K562 (cell line): ENCODE results near the gene CELSR3.

Experiments
- FOSL1 ChIP-seq: fragments of 200-800 bp; sonication (Bioruptor generic); conservative IDR thresholded peaks from 2 replicates; pipeline ENCODE4 v1.6.1; 2016; ENCODE audit warnings: missing genetic modification characterization, missing compliant biosample characterization
- HOXB6 ChIP-seq: fragments of 250-450 bp; sonication (Bioruptor Pico); IDR thresholded peaks from 2 replicates; pipeline ENCODE4 v1.5.1; 2022; ENCODE audit warnings: mild to moderate bottlenecking, borderline replicate concordance
- NFATC3 ChIP-seq: fragments of 450-650 bp; IDR thresholded peaks from 2 replicates; pipeline ENCODE4 v1.6.1; 2017; ENCODE audit warnings: mild to moderate bottlenecking
- PRDM10 ChIP-seq: fragments of 450-650 bp; IDR thresholded peaks from 2 replicates; pipeline ENCODE4 v1.6.1; 2018; ENCODE audit not compliant: partially characterized antibody
- RFX5 ChIP-seq: IDR thresholded peaks from 2 replicates; pipeline ENCODE4 v1.6.1; 2011; ENCODE audit warnings: low read depth, mild to moderate bottlenecking, improper control_type of control experiment, low read length
- SMARCB1 ChIP-seq: IDR thresholded peaks from 2 replicates; pipeline ENCODE4 v1.6.1; 2011; ENCODE audit warnings: improper control_type of control experiment, low read depth; ENCODE audit not compliant: insufficient read length
- TF ChIP-seq, protein P1 (sequence below): fragments of 250-450 bp; sonication (Bioruptor Pico); IDR thresholded peaks from 2 replicates; pipeline ENCODE4 v1.5.0; 2020; ENCODE audit warnings: mild to moderate bottlenecking, borderline replicate concordance
- TF ChIP-seq, protein P2 (sequence below): sonication (generic); formaldehyde crosslinking; IDR thresholded peaks from 2 replicates; pipeline ENCODE4 v1.8.0; 2022; ENCODE audit warnings: missing genetic modification reagents, mild to moderate bottlenecking, moderate library complexity, borderline replicate concordance

DNA sequence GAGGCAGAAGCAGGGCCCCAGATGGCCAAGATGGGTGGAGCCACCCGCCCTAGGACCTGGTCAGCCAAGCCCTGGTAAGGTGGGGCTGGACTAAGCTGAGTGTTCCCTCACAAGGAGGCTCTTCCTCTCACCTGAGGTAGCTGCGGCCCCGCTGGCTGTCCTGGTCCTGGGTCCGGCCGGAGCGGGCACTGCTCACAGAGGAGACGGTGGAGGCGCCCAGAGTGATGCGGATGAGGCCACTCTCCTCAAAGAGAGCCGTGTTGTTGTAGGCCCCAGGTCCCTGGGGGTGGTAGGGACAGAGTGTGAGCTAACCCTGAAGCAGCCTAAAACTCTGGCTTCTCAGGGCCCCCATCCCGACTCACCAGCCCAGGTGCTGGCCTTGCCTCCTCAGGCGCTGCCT is 20.1 kb downstream of the CELSR3 start:
- TF ChIP-seq SMARCB1 = no peak
- no peak for TF ChIP-seq RFX5
- TF ChIP-seq NFATC3 = no peak
- TF ChIP-seq HOXB6 (CRISPR knock-in tag) = no peak
- TF ChIP-seq, protein P1, sequence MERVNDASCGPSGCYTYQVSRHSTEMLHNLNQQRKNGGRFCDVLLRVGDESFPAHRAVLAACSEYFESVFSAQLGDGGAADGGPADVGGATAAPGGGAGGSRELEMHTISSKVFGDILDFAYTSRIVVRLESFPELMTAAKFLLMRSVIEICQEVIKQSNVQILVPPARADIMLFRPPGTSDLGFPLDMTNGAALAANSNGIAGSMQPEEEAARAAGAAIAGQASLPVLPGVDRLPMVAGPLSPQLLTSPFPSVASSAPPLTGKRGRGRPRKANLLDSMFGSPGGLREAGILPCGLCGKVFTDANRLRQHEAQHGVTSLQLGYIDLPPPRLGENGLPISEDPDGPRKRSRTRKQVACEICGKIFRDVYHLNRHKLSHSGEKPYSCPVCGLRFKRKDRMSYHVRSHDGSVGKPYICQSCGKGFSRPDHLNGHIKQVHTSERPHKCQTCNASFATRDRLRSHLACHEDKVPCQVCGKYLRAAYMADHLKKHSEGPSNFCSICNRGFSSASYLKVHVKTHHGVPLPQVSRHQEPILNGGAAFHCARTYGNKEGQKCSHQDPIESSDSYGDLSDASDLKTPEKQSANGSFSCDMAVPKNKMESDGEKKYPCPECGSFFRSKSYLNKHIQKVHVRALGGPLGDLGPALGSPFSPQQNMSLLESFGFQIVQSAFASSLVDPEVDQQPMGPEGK (CRISPR knock-in tag) = no peak
- TF ChIP-seq, protein P2, sequence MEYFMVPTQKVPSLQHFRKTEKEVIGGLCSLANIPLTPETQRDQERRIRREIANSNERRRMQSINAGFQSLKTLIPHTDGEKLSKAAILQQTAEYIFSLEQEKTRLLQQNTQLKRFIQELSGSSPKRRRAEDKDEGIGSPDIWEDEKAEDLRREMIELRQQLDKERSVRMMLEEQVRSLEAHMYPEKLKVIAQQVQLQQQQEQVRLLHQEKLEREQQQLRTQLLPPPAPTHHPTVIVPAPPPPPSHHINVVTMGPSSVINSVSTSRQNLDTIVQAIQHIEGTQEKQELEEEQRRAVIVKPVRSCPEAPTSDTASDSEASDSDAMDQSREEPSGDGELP = no peak
- TF ChIP-seq FOSL1 (tag) = no peak
- TF ChIP-seq PRDM10 = no peak
